HepG2 (cell line): ENCODE data around the gene GUSB.

Experiments
- GABPB1 ChIP-seq: IDR thresholded peaks from 2 replicates; pipeline ENCODE4 v1.6.1; 2016; ENCODE audit warnings: mild to moderate bottlenecking, missing genetic modification reagents, moderate library complexity, missing compliant biosample characterization
- MTA1 ChIP-seq: sonication (generic); formaldehyde crosslinking; IDR thresholded peaks from 2 replicates; pipeline ENCODE4 v1.4.0; 2020; ENCODE audit warnings: missing genetic modification reagents, mild to moderate bottlenecking, borderline replicate concordance
- RFX5 ChIP-seq: IDR thresholded peaks from 2 replicates; pipeline ENCODE4 v1.6.1; 2011; ENCODE audit warnings: low read depth, low read length, improper control_type of control experiment
- SMC3 ChIP-seq: IDR thresholded peaks from 2 replicates; pipeline ENCODE4 v1.6.1; 2011; ENCODE audit warnings: low read length, improper control_type of control experiment
- ZFX ChIP-seq: sonication (generic); formaldehyde crosslinking; IDR thresholded peaks from 2 replicates; pipeline ENCODE4 v1.4.0; 2020; ENCODE audit warnings: mild to moderate bottlenecking, low read depth, missing genetic modification reagents, moderate library complexity
- ZNF138 ChIP-seq: sonication (generic); formaldehyde crosslinking; IDR thresholded peaks from 2 replicates; pipeline ENCODE4 v1.5.0; 2020; ENCODE audit warnings: mild to moderate bottlenecking, low read depth, missing genetic modification reagents
- ZNF543 ChIP-seq: sonication (generic); formaldehyde crosslinking; IDR thresholded peaks from 2 replicates; pipeline ENCODE4 v1.4.0; 2020; ENCODE audit warnings: mild to moderate bottlenecking, missing genetic modification reagents
- TF ChIP-seq, protein P1 (sequence below): IDR thresholded peaks from 2 replicates; pipeline ENCODE4 v1.6.1; 2012; ENCODE audit warnings: inconsistent platforms
- TF ChIP-seq, protein P2 (sequence below): sonication (generic); formaldehyde crosslinking; IDR thresholded peaks from 2 replicates; pipeline ENCODE4 v1.5.0; 2020; ENCODE audit warnings: mild to moderate bottlenecking, missing genetic modification reagents, moderate library complexity
- TF ChIP-seq, protein P3 (sequence below): sonication (generic); formaldehyde crosslinking; conservative IDR thresholded peaks from 2 replicates; pipeline ENCODE4 v1.4.0; 2020; ENCODE audit warnings: missing genetic modification reagents

DNA sequence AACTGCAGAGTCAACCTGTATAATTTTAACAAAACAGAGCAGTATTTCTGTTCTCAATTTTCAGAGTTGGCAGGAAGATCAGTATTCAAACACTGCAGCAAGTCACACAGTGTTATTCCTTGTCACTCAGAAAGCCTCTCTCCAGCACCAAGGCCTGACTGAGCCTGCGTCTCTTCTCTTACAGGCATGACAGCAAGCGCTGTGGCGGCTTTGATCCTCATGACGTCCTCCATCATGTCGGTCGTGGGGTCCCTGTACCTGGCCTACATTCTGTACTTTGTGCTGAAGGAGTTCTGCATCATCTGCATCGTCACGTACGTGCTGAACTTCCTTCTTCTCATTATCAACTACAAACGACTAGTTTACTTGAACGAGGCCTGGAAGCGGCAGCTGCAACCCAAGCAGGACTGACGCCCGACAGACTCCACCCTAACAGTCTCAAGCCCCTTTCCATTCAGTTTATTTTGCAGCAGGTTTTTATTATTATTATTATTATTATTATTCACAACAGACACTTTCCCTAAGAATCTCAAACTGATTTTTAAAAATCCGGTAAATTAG, 28.0 kb downstream of the GUSB start:
- TF ChIP-seq GABPB1 (CRISPR knock-in tag) (no peak), ZFX (no peak), SMC3 (no peak), ZNF543 (CRISPR knock-in tag) (no peak), MTA1 (no peak), RFX5 (no peak), ZNF138 (CRISPR knock-in tag) (no peak)
- TF ChIP-seq, protein P1, sequence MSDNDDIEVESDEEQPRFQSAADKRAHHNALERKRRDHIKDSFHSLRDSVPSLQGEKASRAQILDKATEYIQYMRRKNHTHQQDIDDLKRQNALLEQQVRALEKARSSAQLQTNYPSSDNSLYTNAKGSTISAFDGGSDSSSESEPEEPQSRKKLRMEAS = no peak
- TF ChIP-seq, protein P2, sequence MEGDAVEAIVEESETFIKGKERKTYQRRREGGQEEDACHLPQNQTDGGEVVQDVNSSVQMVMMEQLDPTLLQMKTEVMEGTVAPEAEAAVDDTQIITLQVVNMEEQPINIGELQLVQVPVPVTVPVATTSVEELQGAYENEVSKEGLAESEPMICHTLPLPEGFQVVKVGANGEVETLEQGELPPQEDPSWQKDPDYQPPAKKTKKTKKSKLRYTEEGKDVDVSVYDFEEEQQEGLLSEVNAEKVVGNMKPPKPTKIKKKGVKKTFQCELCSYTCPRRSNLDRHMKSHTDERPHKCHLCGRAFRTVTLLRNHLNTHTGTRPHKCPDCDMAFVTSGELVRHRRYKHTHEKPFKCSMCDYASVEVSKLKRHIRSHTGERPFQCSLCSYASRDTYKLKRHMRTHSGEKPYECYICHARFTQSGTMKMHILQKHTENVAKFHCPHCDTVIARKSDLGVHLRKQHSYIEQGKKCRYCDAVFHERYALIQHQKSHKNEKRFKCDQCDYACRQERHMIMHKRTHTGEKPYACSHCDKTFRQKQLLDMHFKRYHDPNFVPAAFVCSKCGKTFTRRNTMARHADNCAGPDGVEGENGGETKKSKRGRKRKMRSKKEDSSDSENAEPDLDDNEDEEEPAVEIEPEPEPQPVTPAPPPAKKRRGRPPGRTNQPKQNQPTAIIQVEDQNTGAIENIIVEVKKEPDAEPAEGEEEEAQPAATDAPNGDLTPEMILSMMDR (CRISPR knock-in tag) = no peak
- TF ChIP-seq, protein P3, sequence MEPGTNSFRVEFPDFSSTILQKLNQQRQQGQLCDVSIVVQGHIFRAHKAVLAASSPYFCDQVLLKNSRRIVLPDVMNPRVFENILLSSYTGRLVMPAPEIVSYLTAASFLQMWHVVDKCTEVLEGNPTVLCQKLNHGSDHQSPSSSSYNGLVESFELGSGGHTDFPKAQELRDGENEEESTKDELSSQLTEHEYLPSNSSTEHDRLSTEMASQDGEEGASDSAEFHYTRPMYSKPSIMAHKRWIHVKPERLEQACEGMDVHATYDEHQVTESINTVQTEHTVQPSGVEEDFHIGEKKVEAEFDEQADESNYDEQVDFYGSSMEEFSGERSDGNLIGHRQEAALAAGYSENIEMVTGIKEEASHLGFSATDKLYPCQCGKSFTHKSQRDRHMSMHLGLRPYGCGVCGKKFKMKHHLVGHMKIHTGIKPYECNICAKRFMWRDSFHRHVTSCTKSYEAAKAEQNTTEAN (CRISPR knock-in tag) = no peak
